Breast epithelium (tissue), 4 donors: ENCODE results near the gene INSIG1. TPM values are rescaled to one million over a fixed set of nuclear protein-coding genes. Genes with fewer than 3 reads are reported as not detected.

ENCODE experiments used
- DNase-seq, 2 donors: peaks; one replicate each; pipeline ENCODE4 v3.0.0-alpha.2; 2019; ENCODE audit warnings: low spot score in 2 of 2
- H3K27ac ChIP-seq, 2 donors: fragments of 200-600 bp; sonication (generic) in 1 of 2; one replicate each; pipeline ENCODE4 v1.5.1; 2016 to 2019; ENCODE audit warnings: mild to moderate bottlenecking in 1 of 2
- H3K27me3 ChIP-seq, 2 donors: fragments of 200-600 bp; sonication (generic) in 1 of 2; one replicate each; pipeline versions ENCODE4 v1.5.1 to v1.6.0; 2017 to 2019; ENCODE audit warnings: control low read depth in 1 of 2, mild to moderate bottlenecking in 1 of 2
- H3K36me3 ChIP-seq: fragments of 200-600 bp; one replicate; pipeline ENCODE4 v1.5.1; 2019
- H3K4me1 ChIP-seq, 2 donors: fragments of 200-600 bp; sonication (generic); one replicate each; pipeline ENCODE4 v1.5.1; 2016 to 2019; ENCODE audit warnings: control low read depth in 1 of 2
- H3K4me3 ChIP-seq, 3 donors: fragments of 200-600 bp; sonication (generic); 1 replicate in 2 of 3; 2 replicates in 1 of 3; pipeline ENCODE4 v1.5.1; 2016 to 2019; ENCODE audit warnings: mild to moderate bottlenecking in 3 of 3, moderate library complexity in 2 of 3
- H3K9me3 ChIP-seq, 2 donors: fragments of 200-600 bp; sonication (generic) in 1 of 2; one replicate each; pipeline ENCODE4 v1.5.1; 2016 to 2019; ENCODE audit warnings: control low read depth in 1 of 2
- POLR2A ChIP-seq: fragments of 450-650 bp; IDR thresholded peaks from one replicate; pipeline ENCODE4 v1.6.1; 2016; ENCODE audit warnings: antibody characterized with exemption, mild to moderate bottlenecking, moderate library complexity
- POLR2AphosphoS5 ChIP-seq, 3 donors: sonication (generic); formaldehyde crosslinking; IDR thresholded peaks; one replicate each; pipeline ENCODE4 v1.6.1; 2017; ENCODE audit warnings: antibody characterized with exemption in 3 of 3
- intact Hi-C: fragments of 100-400 bp; cut with DNase I; formaldehyde crosslinking; loops from one replicate; pipeline ENCODE4 v1.15.1; 2023; ENCODE audit warnings: low total_unique reads
- total RNA-seq, 3 donors: library from RNA; depleted of rRNA; stranded (reverse); fragments of >200 nt; gene quantifications; one replicate each; pipeline ENCODE4 v1.1.0, GENCODE V29; 2016
- TF ChIP-seq, protein P1 (sequence below), 3 donors: fragments of 450-650 bp; IDR thresholded peaks; one replicate each; pipeline ENCODE4 v1.5.1; 2016 to 2017; ENCODE audit warnings: antibody characterized with exemption in 3 of 3, mild to moderate bottlenecking in 3 of 3, moderate library complexity in 3 of 3

The INSIG1 gene
- total RNA-seq, 3 donors from 2014 or later = 37.0 to 89.6 (median 66.0) TPM

DNA sequence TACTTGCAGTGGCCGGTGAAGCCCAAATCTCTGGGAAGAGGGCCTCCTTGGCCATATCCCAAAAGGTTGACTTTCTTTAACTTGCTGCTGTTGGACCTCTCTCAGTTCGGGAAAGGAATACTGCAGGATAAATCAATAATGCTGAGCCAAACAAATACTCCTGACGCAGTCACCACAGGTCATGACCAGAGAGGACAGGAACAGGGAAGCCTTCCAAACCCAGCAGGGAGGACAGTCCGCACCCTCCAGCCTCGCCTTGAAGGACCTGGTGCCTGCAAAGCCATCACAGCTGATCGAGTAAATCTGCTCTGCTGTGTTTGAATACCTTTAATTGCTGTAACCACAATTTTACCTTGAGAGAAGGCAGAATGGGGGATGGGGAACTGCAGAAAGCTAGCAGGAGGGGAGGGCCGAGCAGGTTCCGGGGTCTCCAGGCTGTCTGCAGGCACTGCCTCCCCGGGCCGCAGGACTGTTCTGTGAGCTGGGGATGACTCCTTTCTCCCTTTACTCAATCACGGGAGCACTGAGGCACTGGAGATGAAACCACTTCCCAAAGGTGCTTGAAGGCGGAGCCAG, 20.8 kb upstream of the INSIG1 start:
- Histone ChIP-seq H3K4me1 (no peaks in the 10 kb centered on the region), H3K27me3 (peaks cover 0 to 9% of the 10 kb centered on the region in 2 donors), H3K4me3 (no peak overlapping the region), H3K9me3 (no peaks in the 10 kb centered on the region), H3K36me3 (no peaks in the 10 kb centered on the region), H3K27ac (no peak overlapping the region)
- TF ChIP-seq, protein P1, sequence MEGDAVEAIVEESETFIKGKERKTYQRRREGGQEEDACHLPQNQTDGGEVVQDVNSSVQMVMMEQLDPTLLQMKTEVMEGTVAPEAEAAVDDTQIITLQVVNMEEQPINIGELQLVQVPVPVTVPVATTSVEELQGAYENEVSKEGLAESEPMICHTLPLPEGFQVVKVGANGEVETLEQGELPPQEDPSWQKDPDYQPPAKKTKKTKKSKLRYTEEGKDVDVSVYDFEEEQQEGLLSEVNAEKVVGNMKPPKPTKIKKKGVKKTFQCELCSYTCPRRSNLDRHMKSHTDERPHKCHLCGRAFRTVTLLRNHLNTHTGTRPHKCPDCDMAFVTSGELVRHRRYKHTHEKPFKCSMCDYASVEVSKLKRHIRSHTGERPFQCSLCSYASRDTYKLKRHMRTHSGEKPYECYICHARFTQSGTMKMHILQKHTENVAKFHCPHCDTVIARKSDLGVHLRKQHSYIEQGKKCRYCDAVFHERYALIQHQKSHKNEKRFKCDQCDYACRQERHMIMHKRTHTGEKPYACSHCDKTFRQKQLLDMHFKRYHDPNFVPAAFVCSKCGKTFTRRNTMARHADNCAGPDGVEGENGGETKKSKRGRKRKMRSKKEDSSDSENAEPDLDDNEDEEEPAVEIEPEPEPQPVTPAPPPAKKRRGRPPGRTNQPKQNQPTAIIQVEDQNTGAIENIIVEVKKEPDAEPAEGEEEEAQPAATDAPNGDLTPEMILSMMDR (IDR thresholded peaks at IDR 0.05) = no peak
- no peak for TF ChIP-seq POLR2A
- TF ChIP-seq POLR2AphosphoS5 (IDR thresholded peaks at IDR 0.05) = no peak
- DNase-seq = no peak
- intact Hi-C loops = no loop called here

DNA sequence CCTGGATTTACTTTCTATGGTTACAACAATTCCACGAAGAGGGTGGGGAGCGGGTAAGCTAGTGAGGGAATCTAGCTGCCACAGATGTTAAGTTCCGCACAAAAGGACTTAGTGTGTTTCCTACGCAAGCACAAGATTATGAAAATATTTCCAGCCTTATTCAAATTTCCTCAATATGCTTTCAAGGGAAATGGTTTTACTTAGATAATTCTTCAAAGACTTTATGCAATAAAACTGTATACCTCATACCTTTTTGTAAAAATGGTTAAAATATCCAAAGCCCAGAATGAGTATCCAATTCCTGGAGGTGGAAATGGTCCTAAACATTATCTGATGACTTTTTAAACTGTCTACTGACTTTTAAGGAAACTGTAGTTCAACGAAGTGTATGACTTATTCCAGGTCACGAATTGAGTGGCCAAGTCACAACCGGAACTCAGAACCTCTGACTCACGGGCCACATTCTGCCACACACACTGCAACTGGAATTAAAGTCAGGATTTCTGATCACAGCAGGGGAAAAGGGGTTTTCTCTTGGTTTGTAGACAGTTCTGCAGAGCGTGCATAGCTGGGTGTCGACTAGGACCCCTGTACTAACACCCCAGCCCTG, 20.2 kb upstream of the INSIG1 start:
- no peak overlapping the region for H3K27ac ChIP-seq
- TF ChIP-seq POLR2AphosphoS5 (IDR thresholded peaks at IDR 0.05) (no peak), POLR2A (no peak)
- TF ChIP-seq, protein P1 (IDR thresholded peaks at IDR 0.05) = no peak
- H3K4me1 ChIP-seq = no peaks in the 10 kb centered on the region
- no peak overlapping the region for H3K4me3 ChIP-seq
- no peaks in the 10 kb centered on the region for H3K36me3 ChIP-seq
- H3K9me3 ChIP-seq = no peaks in the 10 kb centered on the region
- intact Hi-C loops = no loop called here
- H3K27me3 ChIP-seq = peaks cover 0 to 9% of the 10 kb centered on the region in 2 donors
- DNase-seq = no peak

GRCh38 chr7:155278921-155279320, 18.8 kb upstream of the INSIG1 start:
- intact Hi-C loops = no loop called here
- TF ChIP-seq POLR2AphosphoS5 (IDR thresholded peaks at IDR 0.05) (no peak), POLR2A (no peak)
- TF ChIP-seq, protein P1 (IDR thresholded peaks at IDR 0.05) = no peak

GRCh38 chr7:155279787-155280445, 17.8 kb upstream of the INSIG1 start:
- H3K4me3 ChIP-seq = no peak overlapping the region
- no peaks in the 10 kb centered on the region for H3K9me3 ChIP-seq
- H3K27ac ChIP-seq = no peak overlapping the region
- TF ChIP-seq, protein P1 (IDR thresholded peaks at IDR 0.05) = no peak
- TF ChIP-seq POLR2AphosphoS5 (IDR thresholded peaks at IDR 0.05) (no peak), POLR2A (no peak)
- no peak for DNase-seq
- intact Hi-C loops = no loop called here
- no peaks in the 10 kb centered on the region for H3K36me3 ChIP-seq
- H3K27me3 ChIP-seq = peaks cover 0 to 9% of the 10 kb centered on the region in 2 donors
- H3K4me1 ChIP-seq = no peaks in the 10 kb centered on the region

More at GRCh38 chr7:155278921-155279320, 18.8 kb upstream of the INSIG1 start:
- no peaks in the 10 kb centered on the region for H3K36me3 ChIP-seq
- no peak overlapping the region for H3K4me3 ChIP-seq
- H3K4me1 ChIP-seq = no peaks in the 10 kb centered on the region
- peaks cover 0 to 9% of the 10 kb centered on the region in 2 donors for H3K27me3 ChIP-seq
- H3K9me3 ChIP-seq = no peaks in the 10 kb centered on the region
- H3K27ac ChIP-seq = no peak overlapping the region
- no peak for DNase-seq
